Tibial nerve (tissue), 4 donors: ENCODE measurements around the gene ERBB2.

ENCODE experiments used
- EP300 ChIP-seq, 2 donors: sonication (generic); formaldehyde crosslinking; IDR thresholded peaks; one replicate each; pipeline ENCODE4 v1.6.1; 2017; ENCODE audit warnings: antibody characterized with exemption in 2 of 2, mild to moderate bottlenecking in 1 of 2
- POLR2A ChIP-seq, 2 donors: fragments of 450-650 bp; IDR thresholded peaks; one replicate each; pipeline ENCODE4 v1.6.1; 2017; ENCODE audit warnings: antibody characterized with exemption in 2 of 2, mild to moderate bottlenecking in 2 of 2, moderate library complexity in 2 of 2
- TF ChIP-seq, protein P1 (sequence below), 5 experiments: fragments of 200-600 bp in 3 of 5; fragments of 450-650 bp in 2 of 5; sonication (generic) in 3 of 5; IDR thresholded peaks; one replicate each; pipeline ENCODE4 v1.5.1; 2016 to 2019; ENCODE audit warnings: antibody characterized with exemption in 5 of 5, mild to moderate bottlenecking in 3 of 5, moderate library complexity in 2 of 5

GRCh38 chr17:39702901-39703893 lies 3.3 kb downstream of the ERBB2 start:
- TF ChIP-seq, protein P1, sequence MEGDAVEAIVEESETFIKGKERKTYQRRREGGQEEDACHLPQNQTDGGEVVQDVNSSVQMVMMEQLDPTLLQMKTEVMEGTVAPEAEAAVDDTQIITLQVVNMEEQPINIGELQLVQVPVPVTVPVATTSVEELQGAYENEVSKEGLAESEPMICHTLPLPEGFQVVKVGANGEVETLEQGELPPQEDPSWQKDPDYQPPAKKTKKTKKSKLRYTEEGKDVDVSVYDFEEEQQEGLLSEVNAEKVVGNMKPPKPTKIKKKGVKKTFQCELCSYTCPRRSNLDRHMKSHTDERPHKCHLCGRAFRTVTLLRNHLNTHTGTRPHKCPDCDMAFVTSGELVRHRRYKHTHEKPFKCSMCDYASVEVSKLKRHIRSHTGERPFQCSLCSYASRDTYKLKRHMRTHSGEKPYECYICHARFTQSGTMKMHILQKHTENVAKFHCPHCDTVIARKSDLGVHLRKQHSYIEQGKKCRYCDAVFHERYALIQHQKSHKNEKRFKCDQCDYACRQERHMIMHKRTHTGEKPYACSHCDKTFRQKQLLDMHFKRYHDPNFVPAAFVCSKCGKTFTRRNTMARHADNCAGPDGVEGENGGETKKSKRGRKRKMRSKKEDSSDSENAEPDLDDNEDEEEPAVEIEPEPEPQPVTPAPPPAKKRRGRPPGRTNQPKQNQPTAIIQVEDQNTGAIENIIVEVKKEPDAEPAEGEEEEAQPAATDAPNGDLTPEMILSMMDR (IDR thresholded peaks at IDR 0.05) = no peak
- TF ChIP-seq POLR2A (IDR thresholded peaks at IDR 0.05) (no peak), EP300 (IDR thresholded peaks at IDR 0.05) (no peak)
